GM18508 (cell line): Measurements from ENCODE around the gene RPAIN.
A peak's percentile ranks its signal among the peaks of the same experiment; 100 is the strongest.

Experiments
- ATAC-seq: cut with Tn5 transposase; IDR thresholded peaks from one replicate; pipeline ENCODE4 v1.9.1; 2021; ENCODE audit warnings: moderate number of reproducible peaks; ENCODE audit not compliant: insufficient read depth, unreplicated experiment

RPAIN gene

GRCh38 chr17:5419959-5420653, at the start of gene RPAIN:
TSS of gene RPAIN (plus strand) at chr17:5420182. CDS start at chr17:5420211, 29 bp downstream.
- peak; percentile 36 for ATAC-seq

GRCh38 chr17:5370411-5370810, 49.6 kb upstream of the RPAIN start:
- no peak for ATAC-seq

- ATAC-seq, result no peak
These were observed 46.9 kb upstream of the RPAIN start for GRCh38 chr17:5373112-5373511.

GRCh38 chr17:5378566-5379207, 41.3 kb upstream of the RPAIN start:
- no peak for ATAC-seq

GRCh38 chr17:5379351-5380107, 40.5 kb upstream of the RPAIN start:
- no peak for ATAC-seq

- ATAC-seq, result no peak
These were observed 39.4 kb upstream of the RPAIN start for GRCh38 chr17:5380491-5381135.

GRCh38 chr17:5381542-5381941, 38.4 kb upstream of the RPAIN start:
- ATAC-seq, result no peak

GRCh38 chr17:5391678-5392077, 28.3 kb upstream of the RPAIN start:
- ATAC-seq, result no peak

GRCh38 chr17:5396612-5397011, 23.4 kb upstream of the RPAIN start:
- no peak for ATAC-seq

GRCh38 chr17:5399767-5400166, 20.2 kb upstream of the RPAIN start:
- no peak for ATAC-seq

- no peak for ATAC-seq
These were observed 14.6 kb upstream of the RPAIN start for GRCh38 chr17:5405400-5405799.

- no peak for ATAC-seq
These were observed 11.8 kb upstream of the RPAIN start for GRCh38 chr17:5408186-5408585.

- no peak for ATAC-seq
These were observed 9.2 kb upstream of the RPAIN start for GRCh38 chr17:5410594-5411272.

- no peak for ATAC-seq
These were observed 6.3 kb upstream of the RPAIN start for GRCh38 chr17:5413682-5414081.

- no peak for ATAC-seq
These were observed 3.1 kb upstream of the RPAIN start for GRCh38 chr17:5416901-5417300.

- no peak for ATAC-seq
These were observed 1.1 kb upstream of the RPAIN start for GRCh38 chr17:5418858-5419355.

GRCh38 chr17:5419356-5419958, 525 bp upstream of the RPAIN start, which contains the start of gene NUP88:
TSS of gene NUP88 (minus strand) at chr17:5419662. CDS start at chr17:5419650, 12 bp downstream.
- peak; percentile 43 for ATAC-seq

- ATAC-seq, result no peak
These were observed 2.5 kb downstream of the RPAIN start for GRCh38 chr17:5422505-5422904.

- no peak for ATAC-seq
These were observed 4.9 kb downstream of the RPAIN start for GRCh38 chr17:5424909-5425308.

GRCh38 chr17:5425826-5426225, 5.8 kb downstream of the RPAIN start:
- ATAC-seq, result no peak
